ENCODE measurements around the gene PTGS2. TPM values are rescaled to one million over a fixed set of nuclear protein-coding genes. Genes with fewer than 3 reads are reported as not detected.

PTGS2 gene
- total RNA-seq, 2 experiments from 2014 or later, result not detected

- Histone ChIP-seq H3K4me3 (ENCODE audit: low read depth, low read length, poor library complexity, severe bottlenecking) (no peak overlapping the region), H3K4me2 (ENCODE audit: low read length) (no peak overlapping the region), H3K36me3 (ENCODE audit: insufficient read depth, low read length) (no peaks in the 10 kb centered on the region), H3K4me1 (ENCODE audit: insufficient read depth, low read length, poor library complexity, severe bottlenecking) (no peaks in the 10 kb centered on the region), H3K9me2 (ENCODE audit: insufficient read depth, low read length) (no peaks in the 10 kb centered on the region), H3K9me3 (ENCODE audit: low read length) (no peaks in the 10 kb centered on the region), H4K20me1 (ENCODE audit: insufficient read depth, low read length) (no peaks in the 10 kb centered on the region), H3K27ac (ENCODE audit: low read depth, low read length, poor library complexity, severe bottlenecking) (no peak overlapping the region), H3K79me2 (ENCODE audit: insufficient read depth, low read depth, low read length) (no peaks in the 10 kb centered on the region), H2AFZ (ENCODE audit: low read length) (no peak overlapping the region)
- ChIA-PET CTCF (ENCODE audit: unreplicated experiment) (no interaction called here), POLR2A (interaction anchor here (1.2 kb wide), 1 partner anchor 20 kb away, joined by 3 read pairs; no protein-coding TSS in a partner anchor)
- no TSS peak for BruUV-seq (replicated peaks)
- intact Hi-C loops (cut with micrococcal nuclease; ENCODE audit: unreplicated experiment), result no loop called here
- DNase-seq (ENCODE audit: low spot score), result no peak
- TF ChIP-seq CTCF (conservative IDR thresholded peaks at IDR 0.05; ENCODE audit: low read length) (no peak), EZH2phosphoT487 (IDR thresholded peaks at IDR 0.05; ENCODE audit: borderline replicate concordance, low read depth, low read length) (no peak)
Measured at GRCh38 chr1:186699519-186699918, 19.3 kb upstream of the PTGS2 start.

DNA sequence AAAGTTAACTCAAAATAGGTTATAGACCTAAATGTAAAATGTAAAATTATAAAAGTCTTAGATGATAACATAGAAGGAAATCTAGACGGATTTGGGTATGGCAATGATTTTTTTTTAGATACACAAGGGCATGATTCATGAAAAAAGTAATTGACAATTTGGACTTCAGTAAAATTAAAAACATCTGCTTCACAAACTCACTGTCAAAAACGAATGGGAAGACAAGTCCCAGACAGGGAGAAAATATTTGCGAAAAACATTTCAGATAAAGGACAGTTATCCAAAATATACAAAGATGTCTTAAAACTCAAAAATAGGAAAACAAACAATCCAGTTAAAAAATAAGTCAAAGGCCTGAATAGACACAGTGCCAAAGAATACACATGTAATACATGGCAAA lies 9.7 kb upstream of the PTGS2 start:
- POLR2A ChIA-PET, result interaction anchor here (0.7 kb wide), 1 partner anchor 1488 kb away, joined by 3 read pairs; no protein-coding TSS in a partner anchor
- TF ChIP-seq EZH2phosphoT487 (IDR thresholded peaks at IDR 0.05; ENCODE audit: borderline replicate concordance, low read depth, low read length) (no peak), CTCF (conservative IDR thresholded peaks at IDR 0.05; ENCODE audit: low read length) (no peak)
- no peaks in the 10 kb centered on the region for H3K9me3 ChIP-seq (ENCODE audit: low read length)
- H3K79me2 ChIP-seq (ENCODE audit: insufficient read depth, low read depth, low read length), result no peaks in the 10 kb centered on the region
- CTCF ChIA-PET (ENCODE audit: unreplicated experiment), result no interaction called here
- no peak overlapping the region for H3K4me3 ChIP-seq (ENCODE audit: low read depth, low read length, poor library complexity, severe bottlenecking)
- no peaks in the 10 kb centered on the region for H3K9me2 ChIP-seq (ENCODE audit: insufficient read depth, low read length)
- no peaks in the 10 kb centered on the region for H4K20me1 ChIP-seq (ENCODE audit: insufficient read depth, low read length)
- no peaks in the 10 kb centered on the region for H3K4me1 ChIP-seq (ENCODE audit: insufficient read depth, low read length, poor library complexity, severe bottlenecking)
- intact Hi-C loops (cut with micrococcal nuclease; ENCODE audit: unreplicated experiment), result no loop called here
- BruUV-seq (replicated peaks), result no TSS peak
- H3K36me3 ChIP-seq (ENCODE audit: insufficient read depth, low read length), result no peaks in the 10 kb centered on the region
- DNase-seq (ENCODE audit: low spot score), result no peak
- no peak overlapping the region for H3K27ac ChIP-seq (ENCODE audit: low read depth, low read length, poor library complexity, severe bottlenecking)
- H3K4me2 ChIP-seq (ENCODE audit: low read length), result no peak overlapping the region
- no peak overlapping the region for H2AFZ ChIP-seq (ENCODE audit: low read length)

- H3K4me2 ChIP-seq (ENCODE audit: low read length), result no peak overlapping the region
- H3K27ac ChIP-seq (ENCODE audit: low read depth, low read length, poor library complexity, severe bottlenecking), result no peak overlapping the region
- H3K4me3 ChIP-seq (ENCODE audit: low read depth, low read length, poor library complexity, severe bottlenecking), result no peak overlapping the region
- no peak overlapping the region for H2AFZ ChIP-seq (ENCODE audit: low read length)
- intact Hi-C loops (cut with micrococcal nuclease; ENCODE audit: unreplicated experiment), result no loop called here
- no peak for DNase-seq (ENCODE audit: low spot score)
- no peak for TF ChIP-seq EZH2phosphoT487 (IDR thresholded peaks at IDR 0.05; ENCODE audit: borderline replicate concordance, low read depth, low read length)
- no peak for TF ChIP-seq CTCF (conservative IDR thresholded peaks at IDR 0.05; ENCODE audit: low read length)
- no peaks in the 10 kb centered on the region for H3K4me1 ChIP-seq (ENCODE audit: insufficient read depth, low read length, poor library complexity, severe bottlenecking)
- ChIA-PET POLR2A (interaction anchor here (0.7 kb wide), 1 partner anchor 1488 kb away, joined by 3 read pairs; no protein-coding TSS in a partner anchor), CTCF (ENCODE audit: unreplicated experiment) (no interaction called here)
- H3K9me2 ChIP-seq (ENCODE audit: insufficient read depth, low read length), result no peaks in the 10 kb centered on the region
- H3K79me2 ChIP-seq (ENCODE audit: insufficient read depth, low read depth, low read length), result no peaks in the 10 kb centered on the region
- H4K20me1 ChIP-seq (ENCODE audit: insufficient read depth, low read length), result no peaks in the 10 kb centered on the region
- no peaks in the 10 kb centered on the region for H3K9me3 ChIP-seq (ENCODE audit: low read length)
- H3K36me3 ChIP-seq (ENCODE audit: insufficient read depth, low read length), result no peaks in the 10 kb centered on the region
- BruUV-seq (replicated peaks), result no TSS peak
Measured at GRCh38 chr1:186689376-186689775, 9.2 kb upstream of the PTGS2 start.
